ENCODE measurements around the gene KCNQ4.

- TF ChIP-seq POLR2A (IDR thresholded peaks at IDR 0.05; ENCODE audit: low read depth, low read length) (no peak), POLR2AphosphoS5 (IDR thresholded peaks at IDR 0.05; ENCODE audit: low read depth, low read length) (no peak), TAF1 (IDR thresholded peaks at IDR 0.05; ENCODE audit: borderline replicate concordance, low read depth, low read length) (no peak)
These were observed 51.5 kb downstream of the KCNQ4 start for GRCh38 chr1:40834968-40835545.

Measured in GM12892 (cell line).